ENCODE results near the gene RNU5B-1. TPM values are rescaled to one million over a fixed set of nuclear protein-coding genes. Genes with fewer than 3 reads are reported as not detected.

RNU5B-1 gene
- total and polyA plus RNA-seq, 2 of the 8 experiments (the other 6 are each of a cell fraction or from before 2014, with no cell fraction given), result not detected

DNA sequence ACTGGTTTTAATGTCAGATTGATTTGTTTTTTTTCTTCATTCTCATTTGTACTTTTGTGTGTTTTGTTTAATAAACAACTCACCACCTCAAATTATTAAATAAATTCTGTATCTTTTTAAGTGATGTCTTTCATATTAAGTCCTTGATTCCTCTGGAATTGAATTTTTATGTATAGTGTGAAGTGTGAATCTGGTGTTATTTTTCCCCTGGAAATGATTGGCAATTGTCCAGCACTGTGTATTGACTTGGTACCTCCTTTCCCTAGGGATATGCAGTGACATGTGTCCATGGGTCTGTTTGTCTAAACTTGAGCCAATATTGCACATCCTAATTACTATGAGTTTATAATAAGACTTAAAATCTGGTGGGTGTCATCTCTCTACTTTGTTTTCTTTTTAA, 2.1 kb downstream of the RNU5B-1 start:
- no peak overlapping the region for H3K9ac ChIP-seq (replicated peaks in 1 of 4; ENCODE audit: extremely low read depth in 1 of 4, low read depth in 3 of 4, low read length in 3 of 4)
- no peak overlapping the region for H2AK5ac ChIP-seq (ENCODE audit: low read depth, low read length)
- no peaks in the 10 kb centered on the region for H3K79me2 ChIP-seq (ENCODE audit: control insufficient read depth in 1 of 2, insufficient read depth in 2 of 2, low read length in 2 of 2)
- no peak overlapping the region for H3K18ac ChIP-seq (ENCODE audit: extremely low read depth, low read length)
- peaks cover 0 to 3% (median 0%) of the 10 kb centered on the region in 4 experiments; a peak in 1 of 7 replicates for H3K4me1 ChIP-seq (replicated peaks in 1 of 4; ENCODE audit: control insufficient read depth in 3 of 4, insufficient read depth in 4 of 4, low read length in 3 of 4)
- H3K36me3 ChIP-seq (ENCODE audit: control insufficient read depth in 2 of 4, insufficient read depth in 4 of 4, low read length in 3 of 4), result no peaks in the 10 kb centered on the region
- no peak overlapping the region for H3K4me3 ChIP-seq (ENCODE audit: extremely low read depth in 1 of 4, insufficient read depth in 2 of 4, low read depth in 3 of 4, low read length in 4 of 4)
- no peak overlapping the region for H2BK120ac ChIP-seq (replicated peaks; ENCODE audit: low read depth, low read length)
- 0 out of 2 replicates have a peak, but pooled peaks cover 4% of the 10 kb centered on the region for H3K23me2 ChIP-seq (ENCODE audit: low read depth, low read length)
- no peak overlapping the region for H3K4me2 ChIP-seq (ENCODE audit: insufficient read depth in 1 of 2, low read depth in 2 of 2, low read length in 2 of 2)
- ChIA-PET POLR2A (ENCODE audit: partially characterized antibody) (interaction anchor here (1.2 to 8.3 kb wide), 9 partner anchors 10 to 121 kb away, joined by 3 to 138 read pairs (median 42); partner anchors contain the start of genes CLPX, IGDCC3, IGDCC4 and PARP16), CTCF (ENCODE audit: partially characterized antibody) (interaction anchor here (1.3 to 3.4 kb wide), 2 partner anchors 79 to 94 kb away, joined by 5 to 13 read pairs; no protein-coding TSS in a partner anchor)
- no peak for DNase-seq (ENCODE audit: low read depth in 1 of 2, low spot score in 2 of 2)
- no peaks in the 10 kb centered on the region for H3K9me3 ChIP-seq (ENCODE audit: insufficient read depth in 2 of 2, low read depth in 1 of 2, low read length in 1 of 2)
- no peak for FAIRE-seq
- H3K27me3 ChIP-seq (replicated peaks in 1 of 4; ENCODE audit: control insufficient read depth in 3 of 4, extremely low read depth in 1 of 4, insufficient read depth in 3 of 4, low read length in 3 of 4), result no peaks in the 10 kb centered on the region
- H2BK12ac ChIP-seq (ENCODE audit: low read depth, low read length), result no peak overlapping the region
- H2BK20ac ChIP-seq (ENCODE audit: low read length), result no peak overlapping the region
- H3K4ac ChIP-seq (replicated peaks; ENCODE audit: insufficient read length, low read depth, low read length), result no peak overlapping the region
- no peak overlapping the region for H4K8ac ChIP-seq (ENCODE audit: extremely low read depth, insufficient read depth, low read length)
- no peak overlapping the region for H3K14ac ChIP-seq (ENCODE audit: insufficient read length)
- no peak overlapping the region for H4K5ac ChIP-seq (ENCODE audit: insufficient read length, low read depth, low read length)
- no peak overlapping the region for H3K23ac ChIP-seq (ENCODE audit: insufficient read length)
- H2BK15ac ChIP-seq (ENCODE audit: low read length), result no peak overlapping the region
- TF ChIP-seq CEBPB (IDR thresholded peaks at IDR 0.05; ENCODE audit: low read depth, low read length) (no peak), SP2 (IDR thresholded peaks at IDR 0.05; ENCODE audit: low read length) (no peak), EZH2 (IDR thresholded peaks at IDR 0.05; ENCODE audit: low read depth, low read length, severe bottlenecking) (no peak), MAFK (IDR thresholded peaks at IDR 0.05; ENCODE audit: low read depth, low read length) (no peak), SRF (IDR thresholded peaks at IDR 0.05; ENCODE audit: low read depth, low read length) (no peak), HDAC2 (IDR thresholded peaks at IDR 0.05; ENCODE audit: borderline replicate concordance in 1 of 2, low read depth in 2 of 2, low read length in 2 of 2) (no peak)
- no peaks in the 10 kb centered on the region for H3K79me1 ChIP-seq (ENCODE audit: low read depth, low read length)
- H3K27ac ChIP-seq (ENCODE audit: low read depth, low read length), result no peak overlapping the region
- H3K56ac ChIP-seq (replicated peaks; ENCODE audit: insufficient read length, low read depth, low read length), result no peak overlapping the region
- H4K91ac ChIP-seq (replicated peaks; ENCODE audit: insufficient read length, low read length), result no peak overlapping the region
- no peaks in the 10 kb centered on the region for H4K20me1 ChIP-seq (replicated peaks in 1 of 2; ENCODE audit: control insufficient read depth in 1 of 2, insufficient read depth in 2 of 2, low read length in 2 of 2)
- H2AFZ ChIP-seq (ENCODE audit: low read length), result no peak overlapping the region
- no peak overlapping the region for H2BK5ac ChIP-seq (ENCODE audit: low read depth, low read length)
